ENCODE results near the gene SSR4. TPM values are rescaled to one million over a fixed set of nuclear protein-coding genes. Genes with fewer than 3 reads are reported as not detected.

SSR4 gene
- total and polyA plus RNA-seq, 2 of the 13 experiments (the other 11 are each of a cell fraction or from before 2014, with no cell fraction given), result 214 to 288 TPM

GRCh38 chrX:153828723-153829548, 34.5 kb downstream of the SSR4 start (continued):
- no peak for TF ChIP-seq TRAFD1 (CRISPR knock-in tag; IDR thresholded peaks at IDR 0.05; ENCODE audit: borderline replicate concordance)
- no peak for TF ChIP-seq DNMT3B (CRISPR knock-in tag; conservative IDR thresholded peaks at IDR 0.05)
- TF ChIP-seq SMAD3 (CRISPR knock-in tag; IDR thresholded peaks at IDR 0.05), result no peak
- no peak for TF ChIP-seq ETV6 (CRISPR knock-in tag; conservative IDR thresholded peaks at IDR 0.05)
- no peak for TF ChIP-seq ZNF350 (CRISPR knock-in tag; IDR thresholded peaks at IDR 0.05; ENCODE audit: borderline replicate concordance, low read depth)

- Histone ChIP-seq H3K9ac (ENCODE audit: insufficient read depth, low read depth, low read length) (no peak overlapping the region), H3K4me3 (replicated peaks in 1 of 3; ENCODE audit: insufficient read depth in 1 of 3, low read depth in 2 of 3, low read length in 3 of 3) (no peak overlapping the region), H4K20me1 (ENCODE audit: insufficient read depth, low read length) (no peaks in the 10 kb centered on the region), H3K4me2 (ENCODE audit: low read depth, low read length) (no peak overlapping the region), H3K4me1 (ENCODE audit: insufficient read depth, low read length) (no peaks in the 10 kb centered on the region), H3K79me2 (ENCODE audit: insufficient read depth, low read length) (no peaks in the 10 kb centered on the region), H3K27ac (ENCODE audit: extremely low read length, insufficient read depth, low read length) (no peak overlapping the region), H3K9me3 (ENCODE audit: low read length) (no peaks in the 10 kb centered on the region), H3K27me3 (ENCODE audit: control insufficient read depth in 1 of 2, insufficient read depth in 2 of 2, low read length in 2 of 2) (peaks cover 4 to 37% of the 10 kb centered on the region in 2 experiments; a peak in 3 of 5 replicates), H2AFZ (ENCODE audit: low read length) (no peak overlapping the region), H3K36me3 (replicated peaks in 1 of 2; ENCODE audit: control insufficient read depth in 1 of 2, insufficient read depth in 2 of 2, low read length in 2 of 2) (no peaks in the 10 kb centered on the region)
- no peak for FAIRE-seq
- in situ Hi-C loops (cut with HindIII; ENCODE audit: extremely low pct_ligation_motif_present, low pct_unique_long_range_greater_than_20kb), result no loop called here
- DNase-seq (ENCODE audit: low spot score), result no peak
- intact Hi-C loops (cut with micrococcal nuclease; ENCODE audit: unreplicated experiment), result no loop called here
- WGBS (ENCODE audit: low lambda C conversion rate), result no CpG with 5 or more reads among the region's 27 CpGs
- POLR2A ChIA-PET, result no interaction called here
- no peak for ATAC-seq
- no TSS peak for BruUV-seq (replicated peaks)
- CTCF ChIA-PET (ENCODE audit: low intra/inter-chr PET ratio, low total read pairs), result no interaction called here
- TF ChIP-seq TFDP2 (CRISPR knock-in tag; IDR thresholded peaks at IDR 0.05), result no peak
- TF ChIP-seq ZNF331 (CRISPR knock-in tag; IDR thresholded peaks at IDR 0.05), result no peak
- no peak for TF ChIP-seq SRF (IDR thresholded peaks at IDR 0.05; ENCODE audit: low read depth, low read length)
- TF ChIP-seq ATF2 (CRISPR knock-in tag; IDR thresholded peaks at IDR 0.05), result no peak
- no peak for TF ChIP-seq DR1 (CRISPR knock-in tag; IDR thresholded peaks at IDR 0.05)
- TF ChIP-seq ZNF644 (CRISPR knock-in tag; IDR thresholded peaks at IDR 0.05; ENCODE audit: low read depth), result no peak
- no peak for TF ChIP-seq ATF1 (CRISPR knock-in tag; IDR thresholded peaks at IDR 0.05)
- no peak for TF ChIP-seq GMEB2 (CRISPR knock-in tag; IDR thresholded peaks at IDR 0.05; ENCODE audit: low read depth)
- TF ChIP-seq ELF3 (CRISPR knock-in tag; IDR thresholded peaks at IDR 0.05), result no peak
- no peak for TF ChIP-seq SIX4 (CRISPR knock-in tag; IDR thresholded peaks at IDR 0.05)
Measured at GRCh38 chrX:153829549-153829798, 35.0 kb downstream of the SSR4 start.
